Stimulated activated CD8-positive, alpha-beta memory T cell treated with anti-CD3 and anti-CD28 coated beads, Interleukin-7, amount 100 ng/mL, for 4 hours (primary cell): ENCODE measurements around the gene PDIA3.
"Not testable (repeated sequence)": the region's sequence is repeated elsewhere in the genome, so short reads cannot be mapped to it uniquely, and the experiment has no call there.

Source experiments
- DNase-seq, 2 donors: peaks; one replicate each; pipeline ENCODE4 v3.0.0-alpha.2; 2020; ENCODE audit warnings: low read depth in 2 of 2

Gene PDIA3

DNA sequence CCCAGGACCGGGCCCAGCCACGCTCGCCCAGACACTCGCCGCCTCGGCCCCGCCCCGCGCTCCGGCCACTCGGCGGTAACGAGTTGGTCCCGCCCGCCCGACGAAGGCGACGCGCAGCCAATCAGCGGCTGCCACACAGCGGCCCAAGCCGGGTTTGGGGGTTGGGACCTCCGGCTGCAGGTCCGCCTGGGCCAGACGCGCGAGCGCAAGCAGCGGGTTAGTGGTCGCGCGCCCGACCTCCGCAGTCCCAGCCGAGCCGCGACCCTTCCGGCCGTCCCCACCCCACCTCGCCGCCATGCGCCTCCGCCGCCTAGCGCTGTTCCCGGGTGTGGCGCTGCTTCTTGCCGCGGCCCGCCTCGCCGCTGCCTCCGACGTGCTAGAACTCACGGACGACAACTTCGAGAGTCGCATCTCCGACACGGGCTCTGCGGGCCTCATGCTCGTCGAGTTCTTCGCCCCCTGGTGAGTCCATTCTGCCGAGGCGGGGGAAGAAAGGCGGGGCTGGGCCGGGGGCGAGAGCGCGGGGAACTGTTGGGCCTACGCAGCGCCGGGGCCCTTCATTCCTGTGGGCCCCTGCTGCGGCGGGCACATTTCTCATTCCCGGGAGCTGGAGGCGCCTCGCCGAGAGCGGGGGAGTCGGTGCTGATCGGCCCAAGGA, at the start of gene PDIA3:
Gene PDIA3 (plus strand): TSS at position 194 of the 658 bp plus-strand sequence. CDS start 102 bp downstream, at position 296.
- peak; percentile 68 to 87 for DNase-seq

DNA sequence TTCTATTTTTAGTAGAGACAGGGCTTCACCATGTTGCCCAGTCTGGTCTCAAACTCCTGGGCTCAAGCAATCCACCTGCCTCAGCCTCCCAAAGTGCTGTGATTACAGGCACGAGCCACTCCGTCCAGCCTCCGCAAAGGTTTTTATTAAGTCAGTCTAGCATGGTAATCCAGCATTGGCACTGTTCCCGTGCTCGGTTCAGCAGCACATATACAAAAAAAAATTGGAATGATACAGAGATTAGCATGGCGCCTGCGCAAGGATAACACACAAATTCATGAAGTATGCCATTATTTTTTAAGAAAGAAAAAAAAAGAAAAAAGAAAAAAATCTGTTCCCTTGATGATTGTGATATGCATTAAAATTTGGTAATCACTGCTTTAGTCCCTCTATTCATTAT, 44.1 kb upstream of the PDIA3 start:
- no peak for DNase-seq

DNA sequence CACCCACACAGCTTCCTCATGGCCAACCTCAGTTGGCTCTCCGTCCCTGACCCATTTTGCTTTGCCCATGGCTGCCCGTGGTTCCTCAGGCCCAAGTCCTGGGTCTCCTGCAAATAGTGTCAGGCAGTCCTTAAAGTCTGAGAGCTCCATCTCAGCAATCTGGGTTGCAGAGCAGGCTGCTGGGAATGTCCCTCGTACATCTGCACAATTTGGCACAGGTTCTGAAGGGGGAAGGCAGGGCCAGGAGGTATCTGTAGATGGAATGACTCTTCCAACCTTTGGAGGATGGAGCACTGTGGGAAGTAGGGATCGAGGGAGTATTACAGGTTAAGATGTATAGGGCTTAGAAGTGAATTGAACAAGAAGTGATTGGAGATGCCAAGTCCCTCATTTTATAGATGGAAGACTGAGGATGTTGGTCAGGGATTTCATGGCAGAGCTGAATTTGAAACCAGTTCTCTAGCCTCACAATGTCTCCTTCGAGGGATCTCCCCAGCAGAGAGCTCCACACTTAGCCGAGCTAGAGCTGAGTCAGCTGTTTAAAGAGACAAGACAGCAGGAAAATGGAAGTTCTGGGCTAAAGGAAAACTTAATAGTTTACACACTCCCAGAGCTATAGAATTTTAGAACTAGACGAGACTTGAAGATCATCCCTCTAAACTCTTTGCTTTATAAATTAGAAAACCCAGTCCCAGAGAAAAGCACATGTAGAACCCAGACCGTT, 43.4 kb upstream of the PDIA3 start:
- DNase-seq, result no peak

DNA sequence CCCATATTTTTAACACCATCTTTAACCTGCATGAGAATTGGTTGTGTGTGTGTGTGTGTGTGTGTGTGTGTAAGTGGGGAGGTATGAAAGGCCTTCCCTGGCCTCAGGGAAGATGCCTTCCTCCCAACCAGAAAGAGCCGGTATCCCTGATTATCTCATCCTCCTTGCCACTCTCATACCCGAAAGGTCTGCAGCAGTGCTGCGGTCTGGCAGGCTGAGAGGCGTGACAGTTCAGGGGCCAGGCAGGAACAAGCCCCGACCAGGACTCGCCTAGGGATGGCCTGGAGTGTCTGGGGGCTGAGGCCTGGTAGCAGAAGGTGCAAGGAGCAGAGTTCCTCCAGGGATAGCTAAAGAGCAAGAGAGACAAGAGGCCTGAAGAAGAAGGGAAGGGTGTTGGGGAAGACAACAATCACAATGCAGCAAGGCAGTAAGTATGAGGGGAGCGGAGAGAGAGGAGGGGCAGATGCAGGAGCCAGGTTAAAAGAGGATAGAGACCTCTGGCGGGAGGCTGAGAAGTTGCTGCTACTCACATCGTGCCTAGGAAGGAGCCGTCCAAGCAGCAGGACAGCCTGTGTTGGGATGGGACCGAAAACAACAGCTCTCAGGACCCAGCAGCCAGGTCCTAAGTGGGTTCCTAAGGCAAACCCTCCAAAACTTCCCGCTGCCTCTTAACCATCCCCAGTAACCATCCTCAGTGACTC, 35.7 kb upstream of the PDIA3 start:
- DNase-seq, result not testable (repeated sequence)

DNA sequence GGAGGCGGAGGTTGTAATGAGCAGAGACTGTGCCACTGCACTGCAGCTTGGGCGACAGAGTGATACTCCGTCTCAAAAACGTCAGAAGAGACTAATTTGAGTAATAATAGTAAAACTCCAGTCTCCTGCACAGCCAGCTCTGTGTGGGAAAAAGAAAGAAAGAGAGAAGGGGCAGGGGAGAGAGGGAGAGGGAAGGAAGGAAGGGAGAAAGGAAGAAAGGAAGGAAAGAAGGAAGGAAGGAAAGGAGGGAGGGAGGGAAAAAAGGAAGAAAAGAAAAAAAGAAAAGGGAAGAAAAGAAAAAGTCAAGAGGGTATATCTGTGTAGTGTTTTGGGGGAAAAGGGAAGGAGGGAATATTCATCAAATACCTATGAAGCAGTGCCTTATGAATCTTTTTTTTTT, 23.1 kb upstream of the PDIA3 start:
- no peak for DNase-seq

DNA sequence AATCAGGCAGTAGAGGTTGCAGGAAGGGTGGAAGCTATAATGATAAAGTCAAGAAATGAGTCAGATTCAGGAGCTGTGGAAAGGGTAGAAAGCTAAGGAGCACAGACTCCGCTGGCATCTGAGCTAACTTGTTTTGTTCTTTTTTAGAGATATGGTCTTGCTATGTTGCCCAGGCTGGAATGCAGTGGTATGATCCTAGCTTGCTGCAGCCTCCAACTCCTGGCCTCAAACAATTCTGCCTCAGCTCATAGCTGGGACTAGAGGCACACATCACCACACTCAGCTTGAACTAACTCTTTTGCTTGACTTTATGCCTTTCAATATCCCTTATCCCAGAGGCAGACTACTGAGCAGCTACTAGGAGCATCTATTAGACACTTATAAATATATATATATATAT, 19.9 kb upstream of the PDIA3 start:
- not testable (repeated sequence) for DNase-seq

DNA sequence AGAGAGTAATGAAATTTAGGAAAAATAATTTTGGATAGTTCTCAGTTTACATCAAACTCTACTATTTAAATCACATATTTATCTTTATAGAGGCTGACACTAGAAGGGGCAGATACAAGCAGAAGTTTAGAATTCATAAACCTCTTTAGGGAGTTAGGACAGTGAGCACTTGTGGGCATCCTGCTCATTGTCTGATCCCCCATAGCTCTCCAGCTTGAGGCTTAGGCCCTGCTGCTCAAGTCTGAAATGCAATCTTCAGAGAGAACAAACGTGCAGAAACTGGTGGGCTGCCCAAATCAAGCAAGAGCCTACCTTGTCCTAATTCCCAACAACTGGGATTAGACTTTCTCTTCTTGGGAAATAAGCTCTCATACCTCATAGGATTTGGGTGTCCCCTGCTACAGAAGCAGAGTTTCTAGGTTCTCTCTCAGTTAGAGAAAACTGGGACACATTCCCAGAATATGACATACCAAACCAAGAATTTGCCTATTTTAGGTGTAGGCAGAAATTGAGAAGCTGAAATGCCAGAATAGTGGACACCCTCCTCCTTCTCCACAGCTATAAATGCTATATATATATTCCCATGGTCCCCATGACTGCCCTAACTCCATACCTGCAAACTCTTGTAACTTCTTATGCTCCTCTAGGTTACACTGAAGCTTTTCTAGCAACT, 18.0 kb upstream of the PDIA3 start:
- DNase-seq, result not testable (repeated sequence)

DNA sequence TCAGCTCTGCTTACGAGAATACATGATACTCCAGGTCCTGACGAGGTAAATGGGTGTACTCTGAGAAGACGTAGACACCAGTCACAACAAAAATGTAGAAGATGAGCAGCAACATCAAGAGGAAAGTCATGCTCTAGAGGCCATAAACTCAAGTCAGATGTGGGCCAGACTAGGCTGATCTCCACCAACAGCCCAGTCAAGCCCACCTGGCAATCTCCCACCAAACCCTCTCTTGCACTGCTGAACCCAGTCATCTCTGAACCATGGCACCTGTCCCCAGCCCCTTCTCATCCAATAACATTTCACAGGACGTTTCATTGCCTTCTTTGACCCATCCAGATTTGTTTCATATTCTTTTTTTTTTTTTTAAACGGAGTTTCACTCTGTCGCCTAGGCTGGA, 10.8 kb upstream of the PDIA3 start:
- no peak for DNase-seq

DNA sequence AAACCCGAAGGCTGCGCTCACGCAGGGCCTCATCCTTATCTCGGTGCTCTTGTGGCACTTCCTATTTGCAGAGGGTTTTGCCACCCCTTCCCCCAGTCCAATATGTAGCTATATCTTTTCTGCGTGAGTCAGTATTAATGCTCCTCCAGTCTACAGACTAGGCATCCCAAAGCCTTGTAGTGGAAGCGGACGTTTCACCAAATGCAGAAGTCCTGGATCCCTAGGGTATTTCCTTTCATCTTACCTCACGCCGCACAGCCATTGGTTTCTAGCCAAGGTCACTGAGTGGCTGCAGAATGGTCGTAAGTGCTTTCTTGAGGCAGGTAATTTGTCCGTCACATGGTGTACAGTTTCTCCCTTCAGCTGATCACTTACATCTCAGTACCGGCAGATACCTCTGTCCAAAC, 668 bp downstream of the PDIA3 start:
- DNase-seq, result not testable (repeated sequence)

DNA sequence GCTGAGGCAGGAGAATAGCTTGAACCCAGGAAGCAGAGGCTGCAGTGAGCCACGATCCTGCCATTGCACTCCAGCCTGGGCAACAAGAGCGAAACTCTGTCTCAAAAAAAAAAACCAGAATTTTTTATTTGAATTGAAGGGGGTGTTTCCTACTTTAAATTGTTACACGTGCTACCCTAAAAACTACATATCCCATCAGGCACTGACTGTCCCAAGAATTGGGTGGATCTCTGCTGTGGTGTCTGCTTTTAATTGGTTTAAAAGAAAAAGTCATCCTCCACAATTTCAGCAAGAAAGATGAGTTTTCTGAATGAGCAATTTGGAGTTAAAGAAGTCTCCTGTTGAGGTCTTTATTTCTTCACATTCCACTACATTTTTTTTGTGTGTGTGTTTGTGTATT, 2.1 kb downstream of the PDIA3 start:
- no peak for DNase-seq

DNA sequence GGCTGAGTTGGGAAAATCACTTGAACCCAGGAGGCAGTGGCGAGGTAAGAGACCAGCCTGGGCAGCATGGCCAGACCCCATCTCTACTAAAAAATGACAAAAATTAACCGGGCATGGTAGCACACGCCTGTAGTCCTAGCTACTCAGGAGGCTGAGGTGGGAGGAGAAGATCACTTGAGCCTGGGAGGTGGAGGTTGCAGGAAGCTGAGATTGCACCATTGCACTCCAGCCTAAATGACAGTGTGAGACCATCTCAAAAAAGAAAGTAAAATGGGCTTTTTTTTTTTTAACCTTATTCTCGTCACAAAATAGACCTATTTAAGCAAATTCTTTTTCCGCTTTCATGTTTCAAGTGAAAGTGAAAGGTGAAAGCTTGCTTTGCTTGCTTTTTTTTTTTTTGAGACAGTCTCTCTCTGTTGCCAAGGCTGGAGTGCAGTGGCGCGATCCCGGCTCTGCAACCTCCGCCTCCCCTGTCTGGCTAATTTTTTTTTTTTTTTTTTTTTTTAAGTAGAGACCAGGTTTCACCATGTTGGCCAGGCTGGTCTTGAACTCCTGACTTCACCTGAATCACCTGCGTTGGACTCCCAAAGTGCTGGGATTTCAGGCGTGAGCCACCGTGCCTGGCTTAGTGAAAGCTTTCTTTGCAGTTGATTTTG, 3.6 kb downstream of the PDIA3 start:
- peak; percentile 13 to 26 for DNase-seq

DNA sequence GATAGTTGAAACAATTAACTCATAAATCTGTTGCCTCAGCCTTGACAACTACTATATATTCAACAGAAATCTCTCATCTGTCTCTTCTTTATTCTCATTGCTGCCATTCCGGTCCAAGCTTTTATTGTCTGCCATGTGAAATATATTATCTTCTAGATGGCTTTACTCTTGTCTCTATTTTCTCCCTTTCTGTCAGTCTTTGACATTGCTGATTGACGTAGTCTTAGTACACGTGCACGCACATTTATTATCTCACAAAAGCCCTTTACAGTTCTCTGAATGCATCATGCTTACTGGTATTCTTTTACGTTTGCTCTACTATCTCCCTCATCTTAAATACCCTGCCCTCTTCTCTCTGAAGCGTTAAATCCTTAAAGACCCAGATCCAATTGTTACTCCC, 5.6 kb downstream of the PDIA3 start:
- no peak for DNase-seq

DNA sequence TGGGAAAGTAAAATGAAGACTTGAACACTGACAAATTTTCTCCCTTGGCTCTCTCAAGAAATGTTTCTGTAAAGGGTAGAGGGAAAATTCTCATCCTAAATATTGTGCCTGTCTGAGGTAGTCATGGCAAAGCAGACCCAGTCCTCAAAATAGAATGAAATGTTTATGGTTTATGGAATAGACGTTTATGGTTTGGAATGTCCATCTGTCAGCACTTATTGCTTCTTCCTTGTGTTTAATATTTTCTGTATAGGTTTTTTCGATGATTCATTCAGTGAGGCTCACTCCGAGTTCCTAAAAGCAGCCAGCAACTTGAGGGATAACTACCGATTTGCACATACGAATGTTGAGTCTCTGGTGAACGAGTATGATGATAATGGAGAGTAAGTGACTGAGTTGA, 16.6 kb downstream of the PDIA3 start:
- no peak for DNase-seq

DNA sequence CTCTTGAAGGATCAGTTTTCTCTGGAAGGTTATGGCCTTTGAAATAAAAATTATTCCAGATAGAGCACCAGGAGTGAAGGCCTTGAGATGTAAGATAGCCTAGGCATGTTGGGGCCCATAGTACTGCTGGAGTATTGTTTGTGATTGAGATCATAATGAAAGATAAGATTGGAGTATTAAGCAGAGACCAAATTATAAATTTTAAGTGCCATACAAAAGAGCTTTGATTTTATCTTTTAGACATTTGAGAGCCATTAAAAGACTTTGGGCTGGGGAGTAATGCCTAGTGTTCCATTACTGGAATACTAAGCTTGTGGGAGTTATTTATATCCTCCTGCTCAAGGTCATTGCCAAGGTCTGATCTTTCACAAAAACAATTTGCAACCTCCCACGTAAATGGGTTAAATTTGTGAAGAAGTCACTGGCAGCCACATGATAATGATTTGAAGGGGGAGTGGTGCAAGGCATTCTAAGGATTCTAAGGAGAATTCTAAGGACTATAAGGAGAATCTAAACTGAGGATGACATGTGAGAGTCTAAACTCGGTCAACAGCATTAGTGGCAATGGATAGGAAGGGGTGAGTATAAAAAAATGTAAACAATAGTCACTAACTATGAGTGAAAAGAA, 17.7 kb downstream of the PDIA3 start:
- no peak for DNase-seq

DNA sequence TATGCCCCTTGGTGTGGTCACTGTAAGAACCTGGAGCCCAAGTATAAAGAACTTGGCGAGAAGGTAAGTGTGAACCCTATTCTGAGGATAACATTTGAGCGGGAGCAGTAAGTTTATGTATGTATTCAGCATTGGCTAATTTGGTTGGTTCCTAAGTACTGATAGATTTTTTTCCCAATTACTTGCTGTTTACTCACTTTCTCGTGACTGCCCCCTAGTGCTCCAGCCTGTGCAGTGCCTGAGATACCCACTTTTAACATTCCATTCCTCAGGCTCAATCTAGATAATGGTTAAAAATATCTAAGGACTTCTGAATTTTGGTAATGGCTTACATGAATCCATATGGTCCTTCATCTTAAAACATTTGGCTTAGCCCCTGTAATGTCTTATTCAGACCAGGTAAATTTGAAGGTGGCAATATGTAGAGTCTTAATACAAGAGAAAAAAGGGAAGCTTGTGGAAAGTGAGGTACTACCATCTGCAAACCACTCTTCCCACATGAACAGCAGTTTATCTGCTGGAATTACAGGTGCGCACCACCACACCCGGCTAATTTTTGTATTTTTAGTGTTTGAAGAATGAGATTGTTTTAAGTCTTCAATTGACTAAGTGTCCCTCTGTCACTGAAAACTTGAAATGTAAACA, 23.5 kb downstream of the PDIA3 start:
- no peak for DNase-seq

DNA sequence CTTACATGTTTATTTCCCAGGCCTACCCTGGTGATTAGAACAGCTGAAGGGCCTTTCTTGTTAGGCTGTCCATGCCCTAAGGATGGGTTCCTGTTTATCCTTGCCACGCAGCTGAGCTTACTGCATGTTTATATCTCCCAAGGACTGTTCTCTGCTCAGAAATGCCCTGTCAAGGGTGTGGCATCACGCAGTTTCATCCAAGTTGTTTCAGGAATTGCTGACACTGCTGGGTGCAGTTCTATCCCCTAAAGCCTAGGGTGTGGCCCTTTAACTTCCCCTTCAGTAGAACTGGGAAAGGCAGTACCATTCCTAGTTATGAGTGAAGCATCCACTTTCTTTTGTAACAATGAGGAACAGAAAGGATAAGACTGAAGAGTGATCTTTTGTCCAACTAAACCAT, 25.6 kb downstream of the PDIA3 start:
- no peak for DNase-seq

DNA sequence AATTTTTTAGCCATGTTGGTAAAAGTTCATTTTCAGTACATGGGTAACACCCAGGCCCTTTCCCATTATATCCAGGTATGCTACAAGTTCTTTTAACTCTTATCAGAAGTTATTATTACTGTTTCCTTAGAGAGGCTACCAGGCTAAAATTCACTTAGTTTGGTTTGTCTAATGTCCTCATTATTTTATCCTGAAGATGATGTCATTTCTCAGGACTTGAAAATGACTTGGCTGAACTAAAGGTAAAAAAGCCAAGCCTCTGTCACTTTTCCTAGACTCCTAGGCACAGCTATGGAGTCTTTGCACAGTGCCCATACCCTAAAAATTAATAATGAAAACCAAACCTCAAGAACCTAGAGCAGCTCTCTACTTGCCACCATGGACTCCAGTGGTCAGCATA, 26.4 kb downstream of the PDIA3 start:
- DNase-seq, result no peak

DNA sequence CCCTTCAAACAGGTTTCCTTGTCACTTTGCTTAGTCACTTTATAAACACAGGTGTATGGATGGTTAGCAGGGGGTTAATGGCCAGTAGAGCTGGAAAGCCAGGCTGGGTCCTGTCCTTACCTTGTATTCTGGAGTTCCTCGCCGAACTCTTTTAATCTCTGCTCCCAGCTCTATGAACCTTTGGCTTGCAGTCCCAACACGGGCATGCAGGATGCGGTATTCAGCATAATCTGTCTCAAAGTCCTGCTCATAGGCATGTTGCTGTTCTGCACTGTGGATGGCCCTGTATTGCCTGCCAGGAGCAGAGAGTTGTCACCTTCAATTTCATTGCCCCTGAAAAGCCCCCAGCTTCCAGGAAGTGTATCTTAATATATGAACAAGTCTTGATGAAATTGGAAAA, 27.8 kb downstream of the PDIA3 start:
- DNase-seq, result no peak

DNA sequence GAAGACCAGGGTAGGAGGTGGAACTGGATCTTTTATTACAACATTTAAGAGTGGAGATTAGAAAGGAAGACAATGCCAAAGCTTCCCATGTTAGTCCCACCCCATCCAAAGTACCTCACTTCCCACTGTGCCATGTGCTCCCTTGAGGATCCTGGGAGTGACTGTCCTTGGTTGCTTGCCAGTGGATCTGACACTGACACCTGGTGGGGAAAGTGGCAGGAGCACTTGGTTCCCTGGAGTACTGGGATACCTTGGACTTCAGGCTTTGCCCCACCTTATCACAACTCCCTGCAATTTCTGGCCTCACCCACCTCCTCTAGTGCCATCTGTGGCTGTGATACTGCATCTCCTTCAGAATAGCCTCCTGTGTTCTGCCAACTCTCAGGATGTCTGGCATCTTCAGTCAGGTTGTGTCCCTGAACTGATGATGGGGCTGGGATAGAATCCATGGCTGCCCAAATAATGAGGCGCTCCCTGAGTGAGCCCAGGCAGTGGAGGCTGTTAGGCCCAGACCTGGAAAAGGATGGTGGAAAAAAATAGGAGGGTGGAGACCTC, 29.2 kb downstream of the PDIA3 start:
- no peak for DNase-seq

DNA sequence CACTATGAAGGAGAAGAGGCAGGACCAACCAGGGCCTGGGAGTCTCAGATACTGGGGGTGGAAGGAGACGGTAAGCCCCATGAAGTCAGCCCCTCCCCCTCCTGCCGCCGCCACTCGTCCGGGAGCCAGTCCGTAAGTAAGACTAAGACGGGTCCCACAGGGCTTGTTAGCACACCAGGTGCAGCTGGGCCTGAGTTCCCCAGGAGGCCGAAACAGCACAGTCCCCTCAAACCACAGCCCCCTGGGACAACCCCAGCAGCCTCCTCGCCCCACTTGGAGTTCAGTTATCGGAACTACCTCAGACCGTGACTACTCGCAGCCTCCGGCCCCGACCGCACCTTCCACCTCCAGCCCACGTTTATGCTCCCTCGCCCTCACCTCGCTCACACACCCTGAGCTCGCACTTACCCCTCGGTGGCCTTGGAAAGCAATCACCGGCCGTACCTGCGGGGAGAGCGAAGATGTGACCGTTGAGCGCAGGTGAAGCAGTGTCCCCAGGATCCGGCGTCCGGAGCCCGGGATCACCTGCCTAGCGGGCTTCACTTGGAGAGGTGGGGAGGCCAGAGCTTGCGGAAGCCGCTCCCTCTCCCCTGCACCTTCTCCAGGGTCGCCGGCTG, 30.0 kb downstream of the PDIA3 start:
- peak in 1 of 2 donors; percentile 9 for DNase-seq
